HFFc6 (cell line): ENCODE data around the gene FEV. TPM values are rescaled to one million over a fixed set of nuclear protein-coding genes. Genes with fewer than 3 reads are reported as not detected.

Experiments used
- DNase-seq: peaks from one replicate; pipeline ENCODE4 v3.0.0-alpha.2; 2018
- H3K27ac Mint-ChIP-seq: 2 replicates; pipeline ENCODE4 v1.8.0; 2020; ENCODE audit warnings: mild to moderate bottlenecking, mixed read lengths
- H3K27me3 Mint-ChIP-seq: 2 replicates; pipeline ENCODE4 v1.8.0; 2021; ENCODE audit warnings: mild to moderate bottlenecking, moderate library complexity, mixed read lengths; ENCODE audit not compliant: insufficient read depth
- H3K36me3 Mint-ChIP-seq: 2 replicates; pipeline ENCODE4 v1.8.0; 2021; ENCODE audit warnings: low read depth, mixed read lengths
- H3K4me1 Mint-ChIP-seq: 2 replicates; pipeline ENCODE4 v1.8.0; 2020; ENCODE audit warnings: low read depth, mixed read lengths
- H3K4me3 Mint-ChIP-seq: 2 replicates; pipeline ENCODE4 v1.8.0; 2020; ENCODE audit warnings: mild to moderate bottlenecking, moderate library complexity, mixed read lengths
- H3K9me3 Mint-ChIP-seq: 2 replicates; pipeline ENCODE4 v1.8.0; 2020; ENCODE audit warnings: mild to moderate bottlenecking, mixed read lengths
- CTCF ChIP-seq: fragments of 200-600 bp; sonication (generic); IDR thresholded peaks from 2 replicates; pipeline ENCODE4 v1.5.0; 2021; ENCODE audit warnings: antibody characterized with exemption, mild to moderate bottlenecking
- total RNA-seq, 6 experiments: library from RNA; stranded (reverse); fragmentation: NEBNext Ultra II Directional; extraction: Animal tissue kit (Norgen Biotek cat#: 25700); gene quantifications; 2 replicates in 1 of 6; 3 replicates in 5 of 6; pipeline ENCODE4 v1.2.3, GENCODE V29; 2021

FEV gene
- total RNA-seq, 6 experiments from 2014 or later, result not detected

- H3K4me3 Mint-ChIP-seq, result no peak overlapping the region
- peaks cover 6% of the 10 kb centered on the region for H3K4me1 Mint-ChIP-seq
- no peak for TF ChIP-seq CTCF
- H3K27ac Mint-ChIP-seq, result no peak overlapping the region
- DNase-seq, result no peak
- H3K36me3 Mint-ChIP-seq, result no peaks in the 10 kb centered on the region
- H3K9me3 Mint-ChIP-seq, result no peaks in the 10 kb centered on the region
- peaks cover 65% of the 10 kb centered on the region for H3K27me3 Mint-ChIP-seq
Measured at GRCh38 chr2:218985325-218986091, 524 bp upstream of the FEV start.

GRCh38 chr2:218984239-218985020 is 554 bp downstream of the FEV start:
- Mint-ChIP-seq H3K27ac (no peak overlapping the region), H3K36me3 (no peaks in the 10 kb centered on the region), H3K4me3 (no peak overlapping the region), H3K4me1 (peaks cover 6% of the 10 kb centered on the region), H3K9me3 (no peaks in the 10 kb centered on the region), H3K27me3 (peaks cover 59% of the 10 kb centered on the region)
- TF ChIP-seq CTCF, result no peak
- DNase-seq, result no peak

GRCh38 chr2:218983934-218984238 is 1.1 kb downstream of the FEV start:
- peaks cover 6% of the 10 kb centered on the region for H3K4me1 Mint-ChIP-seq

GRCh38 chr2:218983263-218983933 is 1.6 kb downstream of the FEV start:
- Mint-ChIP-seq H3K4me3 (no peak overlapping the region), H3K27me3 (peaks cover 63% of the 10 kb centered on the region), H3K36me3 (no peaks in the 10 kb centered on the region), H3K9me3 (no peaks in the 10 kb centered on the region), H3K27ac (no peak overlapping the region), H3K4me1 (peaks cover 6% of the 10 kb centered on the region)
- no peak for DNase-seq
- TF ChIP-seq CTCF, result no peak

More at GRCh38 chr2:218983934-218984238, 1.1 kb downstream of the FEV start:
- Mint-ChIP-seq H3K27ac (no peak overlapping the region), H3K9me3 (no peaks in the 10 kb centered on the region), H3K27me3 (peaks cover 63% of the 10 kb centered on the region), H3K4me3 (no peak overlapping the region), H3K36me3 (no peaks in the 10 kb centered on the region)
- DNase-seq, result no peak
- TF ChIP-seq CTCF, result no peak

GRCh38 chr2:218982586-218983262 is 2.3 kb downstream of the FEV start:
- Mint-ChIP-seq H3K27ac (no peak overlapping the region), H3K4me3 (no peak overlapping the region), H3K4me1 (peaks cover 6% of the 10 kb centered on the region), H3K9me3 (no peaks in the 10 kb centered on the region), H3K36me3 (no peaks in the 10 kb centered on the region), H3K27me3 (peaks cover 65% of the 10 kb centered on the region)
- DNase-seq, result no peak
- no peak for TF ChIP-seq CTCF
